Measurements from ENCODE around the gene MOSPD3. TPM values are rescaled to one million over a fixed set of nuclear protein-coding genes. Genes with fewer than 3 reads are reported as not detected.

The MOSPD3 gene
- total and polyA plus RNA-seq, 4 donors, result 8.9 to 54.7 (median 33.2) TPM

- 78% methylated on average over 10 of the region's 11 CpGs for WGBS (ENCODE audit: insufficient coverage)
- Histone ChIP-seq H3K36me3 (ENCODE audit: control insufficient read depth, insufficient read depth, low read length) (peaks cover 60% of the 10 kb centered on the region), H3K4me1 (ENCODE audit: control insufficient read depth, insufficient read depth, low read length) (peaks cover 51% of the 10 kb centered on the region), H3K27ac (ENCODE audit: low read depth, low read length) (no peak overlapping the region), H3K9me3 (ENCODE audit: control insufficient read depth, insufficient read depth, low read length) (no peaks in the 10 kb centered on the region), H3K27me3 (ENCODE audit: control insufficient read depth, insufficient read depth, low read length) (peaks cover 9% of the 10 kb centered on the region), H3K4me3 (ENCODE audit: low read depth, low read length) (no peak overlapping the region)
- DNase-seq (ENCODE audit: low read depth in 4 of 6, low spot score in 6 of 6), result no peak
Observed at GRCh38 chr7:100568176-100568895, 44.0 kb upstream of the MOSPD3 start.

- H3K27ac ChIP-seq (ENCODE audit: low read depth, low read length), result peak overlapping the region; percentile 64
Observed at GRCh38 chr7:100568896-100569844, 43.2 kb upstream of the MOSPD3 start.

GRCh38 chr7:100570954-100571828 is 41.1 kb upstream of the MOSPD3 start:
- 67% methylated on average over 15 of the region's 26 CpGs for WGBS (ENCODE audit: insufficient coverage)
- peaks cover 44% of the 10 kb centered on the region for H3K4me1 ChIP-seq (ENCODE audit: control insufficient read depth, insufficient read depth, low read length)
- no peaks in the 10 kb centered on the region for H3K9me3 ChIP-seq (ENCODE audit: control insufficient read depth, insufficient read depth, low read length)
- no peak overlapping the region for H3K4me3 ChIP-seq (ENCODE audit: low read depth, low read length)
- no peak overlapping the region for H3K27ac ChIP-seq (ENCODE audit: low read depth, low read length)
- peaks cover 58% of the 10 kb centered on the region for H3K36me3 ChIP-seq (ENCODE audit: control insufficient read depth, insufficient read depth, low read length)
- no peak for DNase-seq (ENCODE audit: low read depth in 4 of 6, low spot score in 6 of 6)
- peaks cover 9% of the 10 kb centered on the region for H3K27me3 ChIP-seq (ENCODE audit: control insufficient read depth, insufficient read depth, low read length)

More at GRCh38 chr7:100568896-100569844, 43.2 kb upstream of the MOSPD3 start:
- peak in 3 of 6 donors; percentile 48 to 75 (median 64) for DNase-seq (ENCODE audit: low read depth in 4 of 6, low spot score in 6 of 6)
- no peaks in the 10 kb centered on the region for H3K9me3 ChIP-seq (ENCODE audit: control insufficient read depth, insufficient read depth, low read length)
- H3K4me3 ChIP-seq (ENCODE audit: low read depth, low read length), result peak overlapping the region; percentile 31
- peaks cover 58% of the 10 kb centered on the region for H3K36me3 ChIP-seq (ENCODE audit: control insufficient read depth, insufficient read depth, low read length)
- H3K4me1 ChIP-seq (ENCODE audit: control insufficient read depth, insufficient read depth, low read length), result peaks cover 44% of the 10 kb centered on the region
- 17% methylated on average over 28 of the region's 36 CpGs for WGBS (ENCODE audit: insufficient coverage)
- H3K27me3 ChIP-seq (ENCODE audit: control insufficient read depth, insufficient read depth, low read length), result peaks cover 9% of the 10 kb centered on the region

GRCh38 chr7:100571829-100572116 is 40.6 kb upstream of the MOSPD3 start:
- H3K4me1 ChIP-seq (ENCODE audit: control insufficient read depth, insufficient read depth, low read length), result peaks cover 43% of the 10 kb centered on the region

GRCh38 chr7:100572281-100572948 is 39.9 kb upstream of the MOSPD3 start:
- H3K27ac ChIP-seq (ENCODE audit: low read depth, low read length), result no peak overlapping the region
- peaks cover 58% of the 10 kb centered on the region for H3K36me3 ChIP-seq (ENCODE audit: control insufficient read depth, insufficient read depth, low read length)
- 79% methylated on average over 20 of the region's 20 CpGs for WGBS (ENCODE audit: insufficient coverage)
- H3K27me3 ChIP-seq (ENCODE audit: control insufficient read depth, insufficient read depth, low read length), result peaks cover 9% of the 10 kb centered on the region
- no peak for DNase-seq (ENCODE audit: low read depth in 4 of 6, low spot score in 6 of 6)
- peaks cover 38% of the 10 kb centered on the region for H3K4me1 ChIP-seq (ENCODE audit: control insufficient read depth, insufficient read depth, low read length)
- H3K4me3 ChIP-seq (ENCODE audit: low read depth, low read length), result no peak overlapping the region
- no peaks in the 10 kb centered on the region for H3K9me3 ChIP-seq (ENCODE audit: control insufficient read depth, insufficient read depth, low read length)

More at GRCh38 chr7:100571829-100572116, 40.6 kb upstream of the MOSPD3 start:
- H3K27ac ChIP-seq (ENCODE audit: low read depth, low read length), result no peak overlapping the region
- DNase-seq (ENCODE audit: low read depth in 4 of 6, low spot score in 6 of 6), result no peak
- no peaks in the 10 kb centered on the region for H3K9me3 ChIP-seq (ENCODE audit: control insufficient read depth, insufficient read depth, low read length)
- peaks cover 58% of the 10 kb centered on the region for H3K36me3 ChIP-seq (ENCODE audit: control insufficient read depth, insufficient read depth, low read length)
- WGBS (ENCODE audit: insufficient coverage), result 95% methylated on average over 2 of the region's 2 CpGs
- H3K4me3 ChIP-seq (ENCODE audit: low read depth, low read length), result no peak overlapping the region
- H3K27me3 ChIP-seq (ENCODE audit: control insufficient read depth, insufficient read depth, low read length), result peaks cover 9% of the 10 kb centered on the region

GRCh38 chr7:100572949-100573675 is 39.2 kb upstream of the MOSPD3 start:
- no peaks in the 10 kb centered on the region for H3K9me3 ChIP-seq (ENCODE audit: control insufficient read depth, insufficient read depth, low read length)
- no peak overlapping the region for H3K27ac ChIP-seq (ENCODE audit: low read depth, low read length)
- no peak overlapping the region for H3K4me3 ChIP-seq (ENCODE audit: low read depth, low read length)
- 94% methylated on average over 30 of the region's 30 CpGs for WGBS (ENCODE audit: insufficient coverage)
- peaks cover 31% of the 10 kb centered on the region for H3K4me1 ChIP-seq (ENCODE audit: control insufficient read depth, insufficient read depth, low read length)
- DNase-seq (ENCODE audit: low read depth in 4 of 6, low spot score in 6 of 6), result no peak
- H3K27me3 ChIP-seq (ENCODE audit: control insufficient read depth, insufficient read depth, low read length), result peaks cover 9% of the 10 kb centered on the region
- peaks cover 63% of the 10 kb centered on the region for H3K36me3 ChIP-seq (ENCODE audit: control insufficient read depth, insufficient read depth, low read length)

GRCh38 chr7:100573691-100574361 is 38.5 kb upstream of the MOSPD3 start, which contains the start of gene SAP25:
TSS of gene SAP25 (minus strand) at chr7:100573900. CDS start at chr7:100573742, 158 bp downstream.
- Histone ChIP-seq H3K27me3 (ENCODE audit: control insufficient read depth, insufficient read depth, low read length) (peaks cover 9% of the 10 kb centered on the region), H3K36me3 (ENCODE audit: control insufficient read depth, insufficient read depth, low read length) (peaks cover 70% of the 10 kb centered on the region), H3K4me1 (ENCODE audit: control insufficient read depth, insufficient read depth, low read length) (peaks cover 24% of the 10 kb centered on the region), H3K9me3 (ENCODE audit: control insufficient read depth, insufficient read depth, low read length) (no peaks in the 10 kb centered on the region), H3K27ac (ENCODE audit: low read depth, low read length) (no peak within 1 kb of the TSS), H3K4me3 (ENCODE audit: low read depth, low read length) (no peak within 1 kb of the TSS)
- DNase-seq (ENCODE audit: low read depth in 4 of 6, low spot score in 6 of 6), result no peak
- 89% methylated on average over 60 of the region's 70 CpGs for WGBS (ENCODE audit: insufficient coverage)
